ENCODE measurements around the gene PCED1B.

Gene PCED1B

DNA sequence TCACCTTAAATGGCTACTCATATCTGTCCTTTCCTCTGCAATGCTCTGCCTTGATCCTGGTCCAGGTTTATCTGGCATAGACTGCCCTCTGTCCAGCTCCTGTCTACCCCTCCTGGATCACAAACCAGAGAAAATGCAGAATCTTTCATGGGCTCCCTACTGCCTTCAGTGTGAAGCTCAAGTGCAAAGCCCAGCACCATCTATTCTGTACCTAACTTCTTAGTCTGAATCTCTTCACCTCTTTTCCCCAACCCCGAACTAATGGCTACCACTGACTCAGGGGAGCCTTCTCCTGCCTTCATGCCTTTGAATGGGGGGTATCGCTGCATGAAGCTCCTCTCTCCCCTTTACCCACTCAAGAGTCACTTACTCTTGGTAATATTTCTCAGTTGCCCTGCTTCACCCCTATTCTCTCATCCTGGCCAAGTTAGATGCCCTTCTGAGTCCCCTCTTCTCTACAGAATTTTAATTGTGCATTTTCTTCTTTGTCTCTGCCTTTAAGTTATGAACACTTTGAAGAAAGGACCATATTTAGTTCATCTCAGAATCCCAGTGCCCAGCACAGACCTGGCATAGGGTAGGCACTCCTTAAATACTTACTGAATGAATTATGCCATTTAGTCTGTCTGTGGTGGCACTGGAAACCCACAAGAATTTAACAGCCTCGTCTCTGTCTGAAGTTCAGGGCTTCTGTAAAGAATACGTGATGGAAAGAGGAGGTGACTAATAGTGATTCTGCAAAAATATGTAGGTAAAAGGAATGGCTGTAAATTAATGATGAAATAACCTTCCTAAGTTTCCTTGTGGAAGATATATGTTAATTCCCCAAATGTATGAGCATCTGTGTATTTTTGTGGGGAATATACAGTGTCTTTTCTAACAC is 191.6 kb downstream of the PCED1B start:
- POLR2A ChIA-PET: no interaction called here
- H3K27ac ChIP-seq (ENCODE audit: extremely low read depth, low read depth, low read length): no peak overlapping the region
- no peaks in the 10 kb centered on the region for H3K9me3 ChIP-seq (ENCODE audit: control insufficient read depth, insufficient read depth, low read depth, low read length)
- CTCF ChIA-PET: interaction anchor here (1.0 kb wide), 1 partner anchor 22 kb away, joined by 4 read pairs; no protein-coding TSS in a partner anchor
- no peaks in the 10 kb centered on the region for H3K36me3 ChIP-seq (ENCODE audit: control insufficient read depth in 2 of 2, insufficient read depth in 1 of 2, low read length in 2 of 2)
- H3K4me3 ChIP-seq (ENCODE audit: low read depth, low read length): no peak overlapping the region
- no peaks in the 10 kb centered on the region for H3K4me1 ChIP-seq (ENCODE audit: control insufficient read depth, insufficient read depth, low read length)
- no peak for TF ChIP-seq ZNF549 (tag by site-specific recombination; IDR thresholded peaks at IDR 0.05)
- no peak for TF ChIP-seq FEZF1 (tag by site-specific recombination; IDR thresholded peaks at IDR 0.05)
- TF ChIP-seq PRDM4 (tag by site-specific recombination; IDR thresholded peaks at IDR 0.05): no peak
- TF ChIP-seq, protein P1, sequence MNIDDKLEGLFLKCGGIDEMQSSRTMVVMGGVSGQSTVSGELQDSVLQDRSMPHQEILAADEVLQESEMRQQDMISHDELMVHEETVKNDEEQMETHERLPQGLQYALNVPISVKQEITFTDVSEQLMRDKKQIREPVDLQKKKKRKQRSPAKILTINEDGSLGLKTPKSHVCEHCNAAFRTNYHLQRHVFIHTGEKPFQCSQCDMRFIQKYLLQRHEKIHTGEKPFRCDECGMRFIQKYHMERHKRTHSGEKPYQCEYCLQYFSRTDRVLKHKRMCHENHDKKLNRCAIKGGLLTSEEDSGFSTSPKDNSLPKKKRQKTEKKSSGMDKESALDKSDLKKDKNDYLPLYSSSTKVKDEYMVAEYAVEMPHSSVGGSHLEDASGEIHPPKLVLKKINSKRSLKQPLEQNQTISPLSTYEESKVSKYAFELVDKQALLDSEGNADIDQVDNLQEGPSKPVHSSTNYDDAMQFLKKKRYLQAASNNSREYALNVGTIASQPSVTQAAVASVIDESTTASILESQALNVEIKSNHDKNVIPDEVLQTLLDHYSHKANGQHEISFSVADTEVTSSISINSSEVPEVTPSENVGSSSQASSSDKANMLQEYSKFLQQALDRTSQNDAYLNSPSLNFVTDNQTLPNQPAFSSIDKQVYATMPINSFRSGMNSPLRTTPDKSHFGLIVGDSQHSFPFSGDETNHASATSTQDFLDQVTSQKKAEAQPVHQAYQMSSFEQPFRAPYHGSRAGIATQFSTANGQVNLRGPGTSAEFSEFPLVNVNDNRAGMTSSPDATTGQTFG (tag by site-specific recombination; IDR thresholded peaks at IDR 0.05; ENCODE audit: borderline replicate concordance): no peak
- no peak for TF ChIP-seq ZNF792 (tag by site-specific recombination; IDR thresholded peaks at IDR 0.05)
- TF ChIP-seq ZNF704 (tag by site-specific recombination; IDR thresholded peaks at IDR 0.05): no peak
- no peak for TF ChIP-seq ZNF10 (tag by site-specific recombination; IDR thresholded peaks at IDR 0.05)

GRCh38 chr12:47271800-47272239 is 192.4 kb downstream of the PCED1B start:
- POLR2A ChIA-PET: no interaction called here
- H3K27ac ChIP-seq (ENCODE audit: extremely low read depth, low read depth, low read length): no peak overlapping the region
- TF ChIP-seq ZSCAN23 (tag by site-specific recombination; IDR thresholded peaks at IDR 0.05): no peak
- TF ChIP-seq ZEB2 (tag by site-specific recombination; IDR thresholded peaks at IDR 0.05): no peak
- no peak for TF ChIP-seq CTCF (tag by site-specific recombination; IDR thresholded peaks at IDR 0.05)
- no peak for TF ChIP-seq ZNF114 (tag by site-specific recombination; IDR thresholded peaks at IDR 0.05)
- TF ChIP-seq TCF7L2 (IDR thresholded peaks at IDR 0.05; ENCODE audit: borderline replicate concordance, low read depth, low read length): no peak
- no peak for TF ChIP-seq ZNF692 (tag by site-specific recombination; IDR thresholded peaks at IDR 0.05)
- TF ChIP-seq ZNF549 (tag by site-specific recombination; IDR thresholded peaks at IDR 0.05): no peak
- TF ChIP-seq ZNF837 (tag by site-specific recombination; IDR thresholded peaks at IDR 0.05): no peak
- no peak for TF ChIP-seq ZNF10 (tag by site-specific recombination; IDR thresholded peaks at IDR 0.05)
- TF ChIP-seq ZNF341 (tag by site-specific recombination; IDR thresholded peaks at IDR 0.05; ENCODE audit: low read depth): no peak
- TF ChIP-seq, protein P2, sequence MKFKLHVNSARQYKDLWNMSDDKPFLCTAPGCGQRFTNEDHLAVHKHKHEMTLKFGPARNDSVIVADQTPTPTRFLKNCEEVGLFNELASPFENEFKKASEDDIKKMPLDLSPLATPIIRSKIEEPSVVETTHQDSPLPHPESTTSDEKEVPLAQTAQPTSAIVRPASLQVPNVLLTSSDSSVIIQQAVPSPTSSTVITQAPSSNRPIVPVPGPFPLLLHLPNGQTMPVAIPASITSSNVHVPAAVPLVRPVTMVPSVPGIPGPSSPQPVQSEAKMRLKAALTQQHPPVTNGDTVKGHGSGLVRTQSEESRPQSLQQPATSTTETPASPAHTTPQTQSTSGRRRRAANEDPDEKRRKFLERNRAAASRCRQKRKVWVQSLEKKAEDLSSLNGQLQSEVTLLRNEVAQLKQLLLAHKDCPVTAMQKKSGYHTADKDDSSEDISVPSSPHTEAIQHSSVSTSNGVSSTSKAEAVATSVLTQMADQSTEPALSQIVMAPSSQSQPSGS (tag by site-specific recombination; IDR thresholded peaks at IDR 0.05; ENCODE audit: low read depth): no peak
- TF ChIP-seq, protein P3, sequence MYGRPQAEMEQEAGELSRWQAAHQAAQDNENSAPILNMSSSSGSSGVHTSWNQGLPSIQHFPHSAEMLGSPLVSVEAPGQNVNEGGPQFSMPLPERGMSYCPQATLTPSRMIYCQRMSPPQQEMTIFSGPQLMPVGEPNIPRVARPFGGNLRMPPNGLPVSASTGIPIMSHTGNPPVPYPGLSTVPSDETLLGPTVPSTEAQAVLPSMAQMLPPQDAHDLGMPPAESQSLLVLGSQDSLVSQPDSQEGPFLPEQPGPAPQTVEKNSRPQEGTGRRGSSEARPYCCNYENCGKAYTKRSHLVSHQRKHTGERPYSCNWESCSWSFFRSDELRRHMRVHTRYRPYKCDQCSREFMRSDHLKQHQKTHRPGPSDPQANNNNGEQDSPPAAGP (tag by site-specific recombination; IDR thresholded peaks at IDR 0.05): no peak
- no peak for TF ChIP-seq ZNF366 (tag by site-specific recombination; conservative IDR thresholded peaks at IDR 0.05)

More at GRCh38 chr12:47271800-47272239, 192.4 kb downstream of the PCED1B start:
- CTCF ChIA-PET: interaction anchor here (1.0 kb wide), 1 partner anchor 21 kb away, joined by 4 read pairs; no protein-coding TSS in a partner anchor
- Histone ChIP-seq H3K9me3 (ENCODE audit: control insufficient read depth, insufficient read depth, low read depth, low read length) (no peaks in the 10 kb centered on the region), H3K36me3 (ENCODE audit: control insufficient read depth in 2 of 2, insufficient read depth in 1 of 2, low read length in 2 of 2) (no peaks in the 10 kb centered on the region), H3K4me1 (ENCODE audit: control insufficient read depth, insufficient read depth, low read length) (no peaks in the 10 kb centered on the region), H3K4me3 (ENCODE audit: low read depth, low read length) (no peak overlapping the region)

Measured in HEK293 (cell line).